Neural crest cell (in vitro differentiated cells): ENCODE results near the gene ADM. TPM values are rescaled to one million over a fixed set of nuclear protein-coding genes. Genes with fewer than 3 reads are reported as not detected.
"Not testable (repeated sequence)": the region's sequence is repeated elsewhere in the genome, so short reads cannot be mapped to it uniquely, and the experiment has no call there.

Experiments used
- DNase-seq: peaks from one replicate; pipeline ENCODE4 v3.0.0; 2021; ENCODE audit warnings: low read depth, mixed read lengths, low spot score
- H3K27ac Mint-ChIP-seq: one replicate; pipeline ENCODE4 v1.8.0; 2021; ENCODE audit warnings: mild to moderate bottlenecking, mixed read lengths; ENCODE audit not compliant: unreplicated experiment
- H3K27me3 Mint-ChIP-seq: 2 replicates; pipeline ENCODE4 v1.8.0; 2021; ENCODE audit warnings: low read depth, mild to moderate bottlenecking, mixed read lengths
- H3K36me3 Mint-ChIP-seq: 2 replicates; pipeline ENCODE4 v1.8.0; 2021; ENCODE audit warnings: low read depth, mild to moderate bottlenecking, mixed read lengths
- H3K4me1 Mint-ChIP-seq: 2 replicates; pipeline ENCODE4 v1.8.0; 2021; ENCODE audit warnings: mixed read lengths
- H3K4me3 Mint-ChIP-seq: one replicate; pipeline ENCODE4 v1.8.0; 2021; ENCODE audit warnings: mild to moderate bottlenecking, mixed read lengths
- H3K9me3 Mint-ChIP-seq: 2 replicates; pipeline ENCODE4 v1.8.0; 2021; ENCODE audit warnings: mixed read lengths
- CTCF ChIP-seq: fragments of 200-600 bp; sonication (generic); conservative IDR thresholded peaks from 2 replicates; pipeline ENCODE4 v1.5.0; 2021; ENCODE audit warnings: antibody characterized with exemption, mild to moderate bottlenecking
- long read RNA-seq: library from polyadenylated mRNA; unstranded; transcript quantifications from one replicate; pipeline ENCODE4 v2.0.0, GENCODE V29; 2020
- total RNA-seq: library from RNA; stranded (reverse); gene quantifications from 2 replicates; pipeline ENCODE4 v1.2.1, GENCODE V29; 2021

Gene ADM
- total RNA-seq, result 12.3 and 13.9 TPM in 2 replicates
- long read RNA-seq, transcript ADM-201 (4 exons, 1,885 nt), result major isoform, 13 of 16 reads
- long read RNA-seq, partial matches to known transcripts, result 0 of 16 reads
- long read RNA-seq, other reads (novel, unspliced or antisense), result 0 of 16 reads

GRCh38 chr11:10304495-10305261, at the start of gene ADM:
Gene ADM (plus strand): TSS chr11:10305073. CDS start chr11:10305701, 628 bp downstream.
- Mint-ChIP-seq H3K36me3 (no peaks in the 10 kb centered on the region), H3K27ac (peak within 1 kb of the TSS; percentile 74), H3K4me1 (peaks cover 44% of the 10 kb centered on the region), H3K9me3 (no peaks in the 10 kb centered on the region), H3K4me3 (peak within 1 kb of the TSS; percentile 90), H3K27me3 (peaks cover 91% of the 10 kb centered on the region)
- TF ChIP-seq CTCF, result peak; percentile 77
- peak; percentile 70 for DNase-seq

GRCh38 chr11:10255388-10256125, 49.3 kb upstream of the ADM start:
- no peaks in the 10 kb centered on the region for H3K36me3 Mint-ChIP-seq
- no peak overlapping the region for H3K27ac Mint-ChIP-seq
- H3K4me3 Mint-ChIP-seq, result no peak overlapping the region
- no peak for DNase-seq
- TF ChIP-seq CTCF, result no peak
- H3K4me1 Mint-ChIP-seq, result no peaks in the 10 kb centered on the region
- no peaks in the 10 kb centered on the region for H3K27me3 Mint-ChIP-seq
- peaks cover 5% of the 10 kb centered on the region for H3K9me3 Mint-ChIP-seq

- H3K4me1 Mint-ChIP-seq, result no peaks in the 10 kb centered on the region
- peaks cover 2% of the 10 kb centered on the region for H3K9me3 Mint-ChIP-seq
- H3K27me3 Mint-ChIP-seq, result no peaks in the 10 kb centered on the region
- H3K27ac Mint-ChIP-seq, result no peak overlapping the region
- no peaks in the 10 kb centered on the region for H3K36me3 Mint-ChIP-seq
- H3K4me3 Mint-ChIP-seq, result no peak overlapping the region
- no peak for TF ChIP-seq CTCF
- no peak for DNase-seq
Observed at GRCh38 chr11:10257478-10257877, 47.4 kb upstream of the ADM start.

GRCh38 chr11:10261821-10262220, 43.1 kb upstream of the ADM start:
- Mint-ChIP-seq H3K4me1 (no peaks in the 10 kb centered on the region), H3K36me3 (peaks cover 3% of the 10 kb centered on the region), H3K27ac (no peak overlapping the region), H3K9me3 (peaks cover 5% of the 10 kb centered on the region), H3K4me3 (no peak overlapping the region), H3K27me3 (no peaks in the 10 kb centered on the region)
- no peak for TF ChIP-seq CTCF
- no peak for DNase-seq

- DNase-seq, result no peak
- H3K27me3 Mint-ChIP-seq, result no peaks in the 10 kb centered on the region
- H3K4me3 Mint-ChIP-seq, result no peak overlapping the region
- H3K36me3 Mint-ChIP-seq, result peaks cover 3% of the 10 kb centered on the region
- H3K4me1 Mint-ChIP-seq, result no peaks in the 10 kb centered on the region
- no peak overlapping the region for H3K27ac Mint-ChIP-seq
- H3K9me3 Mint-ChIP-seq, result peaks cover 5% of the 10 kb centered on the region
- TF ChIP-seq CTCF, result no peak
Observed at GRCh38 chr11:10263929-10264328, 40.9 kb upstream of the ADM start.

- not testable (repeated sequence) for DNase-seq, H3K4me1 Mint-ChIP-seq, H3K27ac Mint-ChIP-seq, H3K9me3 Mint-ChIP-seq, H3K4me3 Mint-ChIP-seq, H3K27me3 Mint-ChIP-seq, H3K36me3 Mint-ChIP-seq
Observed at GRCh38 chr11:10264716-10265115, 40.2 kb upstream of the ADM start.
